H1 (cell line): ENCODE data around the gene CCT6A. TPM values are rescaled to one million over a fixed set of nuclear protein-coding genes. Genes with fewer than 3 reads are reported as not detected.
"Not testable (repeated sequence)": the region's sequence is repeated elsewhere in the genome, so short reads cannot be mapped to it uniquely, and the experiment has no call there.

Source experiments
- CTCF ChIA-PET: fragments of 300-600 bp; sonication (Branson Sonifier 250); formaldehyde crosslinking; loops from one replicate; lab custom pipeline; 2021; ENCODE audit not compliant: partially characterized antibody; lab: Charles Lee
- POLR2A ChIA-PET: fragments of 300-600 bp; sonication (Branson Sonifier 250); formaldehyde crosslinking; loops from one replicate; lab custom pipeline; 2021; ENCODE audit warnings: inconsistent platforms; ENCODE audit not compliant: partially characterized antibody; lab: Charles Lee
- DNase-seq, 2 experiments: peaks; one replicate each; pipeline versions ENCODE4 v3.0.0 to v3.0.0-alpha.2; 2010 to 2022; ENCODE audit warnings: low spot score in 2 of 2, low read depth in 1 of 2, mixed read lengths in 1 of 2
- FAIRE-seq: peaks from 2 replicates; lab custom pipeline; 2011; peaks lifted over from hg19 to GRCh38; lab: Jason Lieb, UNC
- H2AFZ ChIP-seq: 2 replicates; pipeline ENCODE4 v1.8.1; 2012; ENCODE audit warnings: low read length, inconsistent platforms
- H2AK5ac ChIP-seq: 2 replicates; pipeline ENCODE4 v1.6.1; 2013; ENCODE audit warnings: low read depth, low read length
- H2BK120ac ChIP-seq: replicated peaks from 2 replicates; pipeline ENCODE3; 2013; ENCODE audit warnings: low read depth, low read length, inconsistent platforms
- H2BK12ac ChIP-seq: 2 replicates; pipeline ENCODE4 v1.6.1; 2013; ENCODE audit warnings: low read depth, low read length
- H2BK15ac ChIP-seq: 2 replicates; pipeline ENCODE4 v1.6.1; 2013; ENCODE audit warnings: low read length
- H2BK20ac ChIP-seq: 2 replicates; pipeline ENCODE4 v1.6.1; 2013; ENCODE audit warnings: low read length
- H2BK5ac ChIP-seq: 2 replicates; pipeline ENCODE4 v1.6.1; 2013; ENCODE audit warnings: low read depth, low read length
- H3K14ac ChIP-seq: 2 replicates; pipeline ENCODE4 v1.6.1; 2013; ENCODE audit warnings: inconsistent platforms; ENCODE audit not compliant: insufficient read length
- H3K18ac ChIP-seq: 2 replicates; pipeline ENCODE4 v1.6.1; 2013; ENCODE audit warnings: low read length; ENCODE audit errors: extremely low read depth
- H3K23ac ChIP-seq: 2 replicates; pipeline ENCODE4 v1.6.1; 2013; ENCODE audit warnings: inconsistent platforms; ENCODE audit not compliant: insufficient read length
- H3K23me2 ChIP-seq: 2 replicates; pipeline ENCODE4 v1.6.1; 2013; ENCODE audit warnings: low read depth, low read length
- H3K27ac ChIP-seq: 2 replicates; pipeline ENCODE4 v1.6.1; 2011; ENCODE audit warnings: low read depth, low read length, inconsistent platforms
- H3K27me3 ChIP-seq, 4 experiments: replicated peaks in 1 of 4; 1 replicate in 1 of 4; 2 replicates in 3 of 4; pipeline versions ENCODE4 v1.6.1 to v1.8.1; 2011 to 2013; ENCODE audit warnings: low read length in 3 of 4, mild to moderate bottlenecking in 3 of 4, inconsistent platforms in 2 of 4, mixed read lengths in 2 of 4, moderate library complexity in 1 of 4; ENCODE audit not compliant: control insufficient read depth in 3 of 4, insufficient read depth in 3 of 4; ENCODE audit errors: extremely low read depth in 1 of 4
- H3K36me3 ChIP-seq, 4 experiments: 2 replicates each; pipeline versions ENCODE4 v1.6.1 to v1.8.1; 2011 to 2013; ENCODE audit warnings: mild to moderate bottlenecking in 4 of 4, low read length in 3 of 4, moderate library complexity in 2 of 4, control low read depth in 1 of 4, inconsistent platforms in 1 of 4; ENCODE audit not compliant: insufficient read depth in 4 of 4, control insufficient read depth in 2 of 4
- H3K4ac ChIP-seq: replicated peaks from 2 replicates; pipeline ENCODE3; 2013; ENCODE audit warnings: low read length, low read depth, mixed read lengths, inconsistent platforms; ENCODE audit not compliant: insufficient read length
- H3K4me1 ChIP-seq, 4 experiments: replicated peaks in 1 of 4; 1 replicate in 1 of 4; 2 replicates in 3 of 4; pipeline versions ENCODE4 v1.6.1 to v1.8.1; 2011 to 2013; ENCODE audit warnings: low read length in 3 of 4, inconsistent platforms in 2 of 4, mixed read lengths in 1 of 4; ENCODE audit not compliant: insufficient read depth in 4 of 4, control insufficient read depth in 3 of 4
- H3K4me2 ChIP-seq, 2 experiments: 2 replicates each; pipeline versions ENCODE4 v1.6.1 to v1.8.1; 2011 to 2013; ENCODE audit warnings: low read depth in 2 of 2, low read length in 2 of 2, control low read depth in 1 of 2, inconsistent platforms in 1 of 2, mild to moderate bottlenecking in 1 of 2; ENCODE audit not compliant: insufficient read depth in 1 of 2
- H3K4me3 ChIP-seq, 4 experiments: fragments of 200-600, 300-600 bp in 1 of 4; sonication (generic), shearing (Covaris generic), sonication (Bioruptor Twin) in 1 of 4; 2 replicates each; pipeline versions ENCODE4 v1.5.1 to v1.8.1; 2011 to 2016; ENCODE audit warnings: low read length in 4 of 4, low read depth in 3 of 4, control low read depth in 2 of 4, inconsistent platforms in 2 of 4, mild to moderate bottlenecking in 2 of 4, mixed read lengths in 1 of 4, moderate library complexity in 1 of 4; ENCODE audit not compliant: insufficient read depth in 2 of 4; ENCODE audit errors: extremely low read depth in 1 of 4
- H3K56ac ChIP-seq: replicated peaks from 2 replicates; pipeline ENCODE3; 2013; ENCODE audit warnings: low read depth, mild to moderate bottlenecking, mixed read lengths, low read length, inconsistent platforms; ENCODE audit not compliant: insufficient read length
- H3K79me1 ChIP-seq: 2 replicates; pipeline ENCODE4 v1.6.1; 2013; ENCODE audit warnings: low read depth, low read length, control low read depth
- H3K79me2 ChIP-seq, 2 experiments: 2 replicates each; pipeline versions ENCODE4 v1.6.1 to v1.8.1; 2012 to 2013; ENCODE audit warnings: low read length in 2 of 2, mild to moderate bottlenecking in 2 of 2, inconsistent platforms in 1 of 2; ENCODE audit not compliant: insufficient read depth in 2 of 2, control insufficient read depth in 1 of 2
- H3K9ac ChIP-seq, 4 experiments: replicated peaks in 1 of 4; 1 replicate in 1 of 4; 2 replicates in 3 of 4; pipeline versions ENCODE4 v1.6.1 to v1.8.1; 2011 to 2013; ENCODE audit warnings: low read depth in 3 of 4, low read length in 3 of 4, control low read depth in 2 of 4, mild to moderate bottlenecking in 2 of 4, moderate library complexity in 2 of 4, inconsistent platforms in 1 of 4; ENCODE audit errors: extremely low read depth in 1 of 4
- H3K9me3 ChIP-seq, 2 experiments: 2 replicates each; pipeline versions ENCODE4 v1.6.1 to v1.8.1; 2012 to 2013; ENCODE audit warnings: mild to moderate bottlenecking in 2 of 2, moderate library complexity in 2 of 2, control low read depth in 1 of 2, inconsistent platforms in 1 of 2, low read depth in 1 of 2, low read length in 1 of 2, mixed read lengths in 1 of 2; ENCODE audit not compliant: insufficient read depth in 2 of 2
- H4K20me1 ChIP-seq, 2 experiments: replicated peaks in 1 of 2; 2 replicates each; pipeline versions ENCODE3 to v1.8.1; 2011 to 2013; ENCODE audit warnings: inconsistent platforms in 2 of 2, low read length in 2 of 2, mild to moderate bottlenecking in 1 of 2; ENCODE audit not compliant: insufficient read depth in 2 of 2, control insufficient read depth in 1 of 2
- H4K5ac ChIP-seq: 2 replicates; pipeline ENCODE4 v1.6.1; 2013; ENCODE audit warnings: low read length, low read depth, mixed read lengths, inconsistent platforms; ENCODE audit not compliant: insufficient read length
- H4K8ac ChIP-seq: 2 replicates; pipeline ENCODE4 v1.8.0; 2013; ENCODE audit warnings: mild to moderate bottlenecking, moderate library complexity, low read length, inconsistent platforms; ENCODE audit not compliant: insufficient read depth; ENCODE audit errors: extremely low read depth
- H4K91ac ChIP-seq: replicated peaks from 2 replicates; pipeline ENCODE3; 2013; ENCODE audit warnings: low read length, mixed read lengths, inconsistent platforms; ENCODE audit not compliant: insufficient read length
- BACH1 ChIP-seq: IDR thresholded peaks from 2 replicates; pipeline ENCODE4 v1.6.1; 2012; ENCODE audit warnings: low read length, improper control_type of control experiment
- CTCF ChIP-seq, 3 experiments: IDR thresholded peaks; 1 replicate in 2 of 3; 2 replicates in 1 of 3; pipeline versions ENCODE4 v1.5.1 to v1.6.1; 2011; ENCODE audit warnings: low read length in 3 of 3, mild to moderate bottlenecking in 3 of 3, inconsistent platforms in 2 of 3, low read depth in 1 of 3, moderate library complexity in 1 of 3; ENCODE audit not compliant: insufficient read depth in 1 of 3; ENCODE audit errors: control extremely low read depth in 1 of 3
- EP300 ChIP-seq, 2 experiments: IDR thresholded peaks; 1 replicate in 1 of 2; 2 replicates in 1 of 2; pipeline ENCODE4 v1.6.1; 2011 to 2012; ENCODE audit warnings: low read depth in 2 of 2, low read length in 2 of 2, mild to moderate bottlenecking in 2 of 2, borderline replicate concordance in 1 of 2, inconsistent platforms in 1 of 2, moderate library complexity in 1 of 2
- HDAC6 ChIP-seq: IDR thresholded peaks from one replicate; pipeline ENCODE4 v1.7.1; 2012; ENCODE audit warnings: low read depth, mild to moderate bottlenecking, inconsistent platforms, low read length, moderate library complexity
- NANOG ChIP-seq: IDR thresholded peaks from 2 replicates; pipeline ENCODE4 v1.6.1; 2011; ENCODE audit warnings: low read length, low read depth, mild to moderate bottlenecking, inconsistent platforms; ENCODE audit not compliant: insufficient read depth, poor library complexity, severe bottlenecking
- SAP30 ChIP-seq: fragments of 300-600 bp; sonication (generic); IDR thresholded peaks from 2 replicates; pipeline ENCODE4 v1.7.1; 2012; ENCODE audit warnings: low read length, moderate library complexity, mild to moderate bottlenecking, inconsistent platforms; ENCODE audit not compliant: insufficient read depth, insufficient replicate concordance
- TBP ChIP-seq: IDR thresholded peaks from 2 replicates; pipeline ENCODE4 v1.6.1; 2011; ENCODE audit warnings: low read depth, low read length, improper control_type of control experiment
- WGBS, 2 experiments: shearing (Covaris generic) in 1 of 2; methylation state at CpG; one replicate each; pipeline versions ENCODE4 v1.1.6 to v1.1.7; 2013 to 2015; ENCODE audit warnings: low lambda C conversion rate in 2 of 2, mixed read lengths in 2 of 2, inconsistent platforms in 1 of 2, low coverage in 1 of 2, missing lambda C conversion rate in 1 of 2; ENCODE audit not compliant: insufficient replicate concordance in 2 of 2, insufficient coverage in 1 of 2, insufficient read length in 1 of 2; ENCODE audit errors: extremely low coverage in 1 of 2, missing lambda C conversion rate in 1 of 2; 5-methylcytosine and 5-hydroxymethylcytosine counted together
- polyA plus RNA-seq, 7 experiments: library from polyadenylated mRNA; depleted of rRNA in 3 of 7; stranded (reverse) in 5 of 7; unstranded in 2 of 7; fragments of >200 nt in 5 of 7; fragments of 200-250 nt in 2 of 7; gene quantifications; 1 replicate in 5 of 7; 2 replicates in 1 of 7; 4 replicates in 1 of 7; pipeline versions ENCODE4 v1.2.1 to v1.2.3, GENCODE V29; 2011 to 2013; ENCODE audit warnings: missing spikeins in 2 of 7, mixed read lengths in 2 of 7
- total RNA-seq: library from RNA; stranded (reverse); fragmentation: NEBNext Ultra II Directional; extraction: Animal tissue kit (Norgen Biotek cat#: 25700); gene quantifications from 2 replicates; pipeline ENCODE4 v1.2.1, GENCODE V29; 2021

CCT6A gene
- total and polyA plus RNA-seq, 2 of the 8 experiments (the other 6 are each of a cell fraction or from before 2014, with no cell fraction given), result 201 to 272 TPM

DNA sequence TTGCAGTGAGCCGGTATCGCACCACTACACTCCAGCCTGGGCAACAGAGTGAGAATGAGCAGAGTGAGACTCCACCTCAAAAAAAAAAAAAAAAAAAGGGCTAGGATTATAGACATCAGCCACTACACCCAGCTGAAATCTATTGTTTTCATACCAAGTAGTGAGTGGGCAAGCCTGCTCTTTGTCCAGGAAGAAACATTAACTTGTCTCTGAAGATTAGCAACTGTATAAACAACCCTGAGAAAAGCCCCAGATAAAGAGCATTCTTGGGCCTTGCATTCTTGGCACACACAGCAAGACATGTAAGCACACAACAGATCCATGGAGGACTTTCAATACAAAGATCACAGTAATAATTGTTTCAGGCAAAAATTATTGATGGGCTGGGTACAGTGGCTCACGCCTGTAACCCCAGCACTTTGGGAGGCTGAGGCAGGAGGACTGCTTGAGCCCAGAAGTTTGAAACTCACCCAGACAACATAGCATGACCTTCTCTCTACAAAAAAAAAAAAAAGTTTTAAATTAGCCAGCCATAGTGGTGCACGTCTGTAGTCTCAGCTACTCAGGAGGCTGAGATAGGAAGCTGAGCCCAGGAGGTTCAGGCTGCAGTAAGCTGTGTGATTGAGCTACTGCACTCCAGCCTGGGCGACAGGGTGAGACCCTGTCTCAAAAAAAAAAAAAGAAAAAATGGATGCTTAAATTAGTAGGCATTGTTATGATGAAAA lies 4.7 kb upstream of the CCT6A start (continued):
- TF ChIP-seq EP300 (IDR thresholded peaks at IDR 0.05; ENCODE audit: borderline replicate concordance in 1 of 2, low read depth in 2 of 2, low read length in 2 of 2), result no peak
- TF ChIP-seq HDAC6, result no peak
- no peak for TF ChIP-seq CTCF (IDR thresholded peaks at IDR 0.05; ENCODE audit: control extremely low read depth in 1 of 3, insufficient read depth in 1 of 3, low read depth in 1 of 3, low read length in 3 of 3)
- TF ChIP-seq NANOG, result no peak
- TF ChIP-seq BACH1, result no peak
- no peak for TF ChIP-seq SAP30
- no peak for TF ChIP-seq TBP

- H4K8ac ChIP-seq, H2AK5ac ChIP-seq, H3K9ac ChIP-seq, H3K36me3 ChIP-seq, H4K20me1 ChIP-seq, H3K4me3 ChIP-seq, H2AFZ ChIP-seq, H3K4ac ChIP-seq, H2BK15ac ChIP-seq, H3K23ac ChIP-seq, H3K14ac ChIP-seq, H4K91ac ChIP-seq, H3K27ac ChIP-seq, H2BK20ac ChIP-seq, H2BK12ac ChIP-seq, FAIRE-seq, H2BK120ac ChIP-seq, H3K4me1 ChIP-seq, H4K5ac ChIP-seq, H3K9me3 ChIP-seq, H3K4me2 ChIP-seq, H3K18ac ChIP-seq, H2BK5ac ChIP-seq, CTCF ChIA-PET, H3K79me1 ChIP-seq, H3K56ac ChIP-seq, DNase-seq, H3K27me3 ChIP-seq, H3K23me2 ChIP-seq: not testable (repeated sequence)
- H3K79me2 ChIP-seq, result peaks cover 7 to 28% of the 10 kb centered on the region in 2 experiments
- POLR2A ChIA-PET, result interaction anchor here (1.5 to 44.4 kb wide), 2 partner anchors 10 to 24 kb away, joined by 3 to 869 read pairs; no protein-coding TSS in a partner anchor
- WGBS, 2 experiments, result 91% methylated on average over 11 of the region's 11 CpGs; no CpG with 5 or more reads in 1 of the 2 experiments
Measured at GRCh38 chr7:56047446-56048116, 4.0 kb upstream of the CCT6A start.
